BE2C (cell line): ENCODE results near the gene NF1.
"Not testable (repeated sequence)": the region's sequence is repeated elsewhere in the genome, so short reads cannot be mapped to it uniquely, and the experiment has no call there.

Source experiments
- DNase-seq: peaks from one replicate; pipeline ENCODE4 v3.0.0-alpha.2; 2020
- H3K27me3 ChIP-seq: fragments of 250-450 bp; sonication (Bioruptor Pico); 2 replicates; pipeline ENCODE4 v1.5.1; 2020; ENCODE audit warnings: mild to moderate bottlenecking
- H3K36me3 ChIP-seq: fragments of 250-450 bp; sonication (Bioruptor Pico); 2 replicates; pipeline ENCODE4 v1.5.1; 2020; ENCODE audit warnings: mild to moderate bottlenecking
- H3K4me1 ChIP-seq: fragments of 250-450 bp; sonication (Bioruptor Pico); 2 replicates; pipeline ENCODE4 v1.5.1; 2020
- H3K4me3 ChIP-seq: 2 replicates; pipeline ENCODE4 v1.5.1; 2011; ENCODE audit warnings: low read depth, low read length
- H3K9me3 ChIP-seq: fragments of 250-450 bp; sonication (Bioruptor Pico); 2 replicates; pipeline ENCODE4 v1.5.1; 2020
- TF ChIP-seq, protein P1 (sequence below): IDR thresholded peaks from 2 replicates; pipeline ENCODE4 v1.5.1; 2012; ENCODE audit warnings: mild to moderate bottlenecking, low read depth, low read length

The NF1 gene

DNA sequence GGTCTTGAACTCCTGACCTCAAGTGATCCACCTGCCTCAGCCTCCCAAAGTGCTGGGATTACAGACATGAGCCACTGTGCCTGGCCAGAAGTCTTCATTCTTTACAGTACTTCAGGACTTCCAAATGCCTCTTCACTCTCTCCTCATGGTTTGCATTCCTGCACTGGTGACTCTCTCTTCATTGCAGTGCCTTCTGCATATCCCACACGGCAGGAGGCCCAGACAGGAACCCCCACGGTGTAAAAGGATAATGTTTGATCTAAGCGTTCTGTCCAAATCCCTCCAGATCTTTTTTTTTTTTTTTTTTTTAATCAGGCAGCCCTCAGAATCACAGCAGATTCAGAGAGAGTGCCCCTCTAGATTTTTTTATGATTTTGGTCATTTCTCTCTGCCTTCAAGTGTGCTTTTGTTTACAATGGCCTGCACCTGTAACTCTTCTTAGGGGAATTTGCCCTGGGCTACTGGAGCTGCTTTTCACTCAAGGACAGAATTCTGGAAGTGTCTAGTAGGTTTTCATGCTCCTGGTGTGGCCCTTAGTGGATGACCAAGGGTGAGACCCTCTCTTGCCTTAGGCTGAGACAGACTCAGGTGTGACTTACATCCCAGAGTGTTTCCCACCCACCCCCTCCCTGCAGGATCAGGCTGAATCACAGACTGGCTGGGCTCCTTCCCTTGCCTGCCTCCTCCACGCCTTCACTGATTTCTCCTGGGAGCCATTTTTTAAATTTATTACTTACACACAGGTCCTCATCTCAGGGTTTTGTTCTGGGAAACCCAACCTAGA, 19.8 kb upstream of the NF1 start:
- H3K9me3 ChIP-seq: no peaks in the 10 kb centered on the region
- TF ChIP-seq, protein P1, sequence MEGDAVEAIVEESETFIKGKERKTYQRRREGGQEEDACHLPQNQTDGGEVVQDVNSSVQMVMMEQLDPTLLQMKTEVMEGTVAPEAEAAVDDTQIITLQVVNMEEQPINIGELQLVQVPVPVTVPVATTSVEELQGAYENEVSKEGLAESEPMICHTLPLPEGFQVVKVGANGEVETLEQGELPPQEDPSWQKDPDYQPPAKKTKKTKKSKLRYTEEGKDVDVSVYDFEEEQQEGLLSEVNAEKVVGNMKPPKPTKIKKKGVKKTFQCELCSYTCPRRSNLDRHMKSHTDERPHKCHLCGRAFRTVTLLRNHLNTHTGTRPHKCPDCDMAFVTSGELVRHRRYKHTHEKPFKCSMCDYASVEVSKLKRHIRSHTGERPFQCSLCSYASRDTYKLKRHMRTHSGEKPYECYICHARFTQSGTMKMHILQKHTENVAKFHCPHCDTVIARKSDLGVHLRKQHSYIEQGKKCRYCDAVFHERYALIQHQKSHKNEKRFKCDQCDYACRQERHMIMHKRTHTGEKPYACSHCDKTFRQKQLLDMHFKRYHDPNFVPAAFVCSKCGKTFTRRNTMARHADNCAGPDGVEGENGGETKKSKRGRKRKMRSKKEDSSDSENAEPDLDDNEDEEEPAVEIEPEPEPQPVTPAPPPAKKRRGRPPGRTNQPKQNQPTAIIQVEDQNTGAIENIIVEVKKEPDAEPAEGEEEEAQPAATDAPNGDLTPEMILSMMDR: no peak
- H3K36me3 ChIP-seq: no peaks in the 10 kb centered on the region
- H3K4me1 ChIP-seq: no peaks in the 10 kb centered on the region
- no peak overlapping the region for H3K4me3 ChIP-seq
- no peaks in the 10 kb centered on the region for H3K27me3 ChIP-seq
- DNase-seq: no peak

DNA sequence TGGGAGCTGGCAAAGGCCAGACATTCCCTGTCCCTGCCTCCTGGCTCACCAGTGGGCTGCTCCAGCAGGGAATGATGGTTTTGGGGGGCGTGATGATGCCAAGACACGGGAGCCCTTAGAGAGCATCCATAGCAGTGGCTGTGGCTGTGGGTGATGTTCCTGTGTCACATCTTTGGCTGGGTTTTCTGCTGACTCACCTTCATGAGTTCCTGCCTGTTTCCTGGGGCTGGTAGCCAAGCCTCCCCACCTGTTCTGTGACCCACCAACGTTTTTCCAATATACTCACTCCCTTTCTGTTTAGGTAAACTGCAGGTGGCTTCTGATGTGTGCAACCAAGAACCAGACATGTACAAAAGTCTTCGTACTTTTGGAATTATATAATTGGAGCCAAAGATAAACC, 16.5 kb upstream of the NF1 start:
- no peak for DNase-seq
- Histone ChIP-seq H3K27me3 (no peaks in the 10 kb centered on the region), H3K9me3 (no peaks in the 10 kb centered on the region), H3K4me1 (no peaks in the 10 kb centered on the region), H3K4me3 (no peak overlapping the region), H3K36me3 (no peaks in the 10 kb centered on the region)
- TF ChIP-seq, protein P1: no peak

DNA sequence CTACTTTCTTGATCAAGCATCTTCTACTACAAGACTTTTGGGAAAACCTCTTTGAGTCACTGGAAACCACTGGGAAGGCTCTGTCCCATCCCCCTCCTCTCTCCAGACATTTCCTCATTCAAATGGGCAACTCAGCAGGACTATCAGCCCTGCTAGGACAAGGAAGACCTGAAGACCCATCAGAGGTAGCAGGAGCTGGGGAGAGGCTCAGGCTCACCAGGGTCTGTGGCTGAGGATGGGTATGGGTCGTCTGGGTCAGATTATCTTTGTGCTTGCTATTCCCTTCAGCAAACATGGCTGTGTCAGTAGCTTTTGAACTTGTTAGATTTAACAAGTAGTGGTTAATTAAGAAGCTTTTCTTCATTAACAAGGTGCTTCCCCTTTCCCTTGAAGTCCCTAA, 15.0 kb upstream of the NF1 start:
- no peaks in the 10 kb centered on the region for H3K36me3 ChIP-seq
- H3K9me3 ChIP-seq: no peaks in the 10 kb centered on the region
- no peaks in the 10 kb centered on the region for H3K4me1 ChIP-seq
- H3K27me3 ChIP-seq: no peaks in the 10 kb centered on the region
- H3K4me3 ChIP-seq: no peak overlapping the region
- no peak for DNase-seq
- TF ChIP-seq, protein P1: no peak

DNA sequence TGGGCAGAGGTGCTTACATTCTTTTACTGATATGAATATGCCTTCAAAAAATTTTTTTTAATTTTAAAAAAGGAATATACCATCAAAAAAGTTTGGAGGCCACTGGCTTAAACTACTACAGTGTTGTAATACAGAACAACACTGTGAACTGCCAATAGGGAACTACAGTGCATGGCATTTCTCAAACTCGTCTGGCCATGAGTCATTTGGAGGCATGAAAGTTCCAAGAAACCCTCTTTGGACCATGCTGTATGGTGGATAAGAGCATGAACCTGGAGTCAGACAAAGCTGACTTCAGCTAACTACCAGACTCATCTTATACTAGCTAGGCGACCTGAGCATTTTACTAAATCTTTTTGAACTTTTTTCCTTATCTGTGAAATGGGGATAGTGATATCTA, 9.2 kb upstream of the NF1 start:
- no peak for DNase-seq
- Histone ChIP-seq H3K27me3 (no peaks in the 10 kb centered on the region), H3K4me3 (no peak overlapping the region), H3K36me3 (no peaks in the 10 kb centered on the region), H3K9me3 (no peaks in the 10 kb centered on the region), H3K4me1 (no peaks in the 10 kb centered on the region)
- TF ChIP-seq, protein P1: no peak

DNA sequence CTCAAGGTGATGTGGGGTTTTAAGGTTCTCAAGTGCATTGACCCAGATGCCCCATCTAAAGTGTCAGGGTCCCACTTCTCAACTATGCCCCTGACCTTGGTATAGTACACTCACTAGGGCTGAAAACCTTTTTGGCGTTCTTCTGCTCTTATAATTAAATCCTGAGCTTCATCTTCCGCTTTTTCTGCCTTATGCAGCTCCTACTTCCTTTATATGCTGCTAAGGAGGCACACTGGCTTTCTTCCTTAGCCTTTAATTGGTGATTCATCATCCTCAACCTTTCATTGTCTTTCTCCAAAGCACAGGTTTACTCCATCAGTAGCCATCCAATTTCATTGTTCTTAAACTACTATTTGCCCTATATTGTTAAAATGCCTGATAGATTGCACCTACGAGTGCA, 5.3 kb upstream of the NF1 start:
- Histone ChIP-seq H3K36me3 (no peaks in the 10 kb centered on the region), H3K4me3 (no peak overlapping the region), H3K4me1 (no peaks in the 10 kb centered on the region), H3K27me3 (no peaks in the 10 kb centered on the region), H3K9me3 (no peaks in the 10 kb centered on the region)
- no peak for DNase-seq
- TF ChIP-seq, protein P1: no peak

DNA sequence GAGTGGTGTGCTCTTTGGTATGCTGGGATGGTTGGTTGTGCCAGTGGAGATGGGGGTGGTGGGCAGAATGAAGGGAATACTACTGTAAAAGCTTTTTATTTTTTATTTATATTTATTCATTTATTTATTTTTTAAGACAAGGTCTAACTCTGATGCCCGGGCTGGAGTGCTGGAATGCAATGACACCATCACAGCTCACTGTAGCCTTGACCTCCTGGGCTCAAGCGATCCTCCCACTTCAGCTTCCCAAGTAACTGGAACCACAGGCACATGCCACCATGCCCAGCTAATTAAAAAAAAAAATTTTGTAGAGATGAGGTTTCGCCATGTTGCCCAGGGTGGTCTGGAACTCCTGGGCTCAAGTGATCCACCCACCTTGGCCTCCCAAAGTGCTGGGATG, 4.1 kb upstream of the NF1 start:
- H3K27me3 ChIP-seq, H3K4me1 ChIP-seq, H3K4me3 ChIP-seq, H3K9me3 ChIP-seq, DNase-seq, H3K36me3 ChIP-seq: not testable (repeated sequence)
